HEK293 (cell line): Measurements from ENCODE around the gene WWC1.

Experiments used
- FEZF1 ChIP-seq: fragments of 450-650 bp; formaldehyde crosslinking; IDR thresholded peaks from 2 replicates; pipeline ENCODE4 v1.5.1; 2016; ENCODE audit warnings: missing biosample characterization, missing genetic modification characterization
- ZFP41 ChIP-seq: fragments of 450-650 bp; formaldehyde crosslinking; IDR thresholded peaks from 2 replicates; pipeline ENCODE4 v1.5.1; 2016; ENCODE audit warnings: missing biosample characterization, missing genetic modification characterization, borderline replicate concordance
- ZNF138 ChIP-seq: fragments of 450-650 bp; formaldehyde crosslinking; IDR thresholded peaks from 2 replicates; pipeline ENCODE4 v1.5.1; 2016; ENCODE audit warnings: missing biosample characterization, missing genetic modification characterization, borderline replicate concordance
- ZNF280D ChIP-seq: fragments of 450-650 bp; formaldehyde crosslinking; IDR thresholded peaks from 2 replicates; pipeline ENCODE4 v1.5.1; 2016; ENCODE audit warnings: missing biosample characterization, missing genetic modification characterization
- ZNF610 ChIP-seq: fragments of 450-650 bp; formaldehyde crosslinking; IDR thresholded peaks from 2 replicates; pipeline ENCODE4 v1.5.1; 2016; ENCODE audit warnings: missing biosample characterization, missing genetic modification characterization, borderline replicate concordance
- ZNF830 ChIP-seq: fragments of 450-650 bp; IDR thresholded peaks from 2 replicates; pipeline ENCODE4 v1.5.0; 2018; ENCODE audit warnings: missing biosample characterization, missing genetic modification characterization, low read depth, mild to moderate bottlenecking, moderate library complexity
- TF ChIP-seq, protein P1 (sequence below): fragments of 450-650 bp; formaldehyde crosslinking; IDR thresholded peaks from 2 replicates; pipeline ENCODE4 v1.5.1; 2016; ENCODE audit warnings: missing biosample characterization, missing genetic modification characterization
- TF ChIP-seq, protein P2 (sequence below): fragments of 450-650 bp; formaldehyde crosslinking; IDR thresholded peaks from 2 replicates; pipeline ENCODE4 v1.5.1; 2017; ENCODE audit warnings: missing biosample characterization, missing genetic modification characterization
- TF ChIP-seq, protein P3 (sequence below): fragments of 450-650 bp; formaldehyde crosslinking; IDR thresholded peaks from 2 replicates; pipeline ENCODE4 v1.5.1; 2017; ENCODE audit warnings: missing biosample characterization, missing genetic modification characterization

DNA sequence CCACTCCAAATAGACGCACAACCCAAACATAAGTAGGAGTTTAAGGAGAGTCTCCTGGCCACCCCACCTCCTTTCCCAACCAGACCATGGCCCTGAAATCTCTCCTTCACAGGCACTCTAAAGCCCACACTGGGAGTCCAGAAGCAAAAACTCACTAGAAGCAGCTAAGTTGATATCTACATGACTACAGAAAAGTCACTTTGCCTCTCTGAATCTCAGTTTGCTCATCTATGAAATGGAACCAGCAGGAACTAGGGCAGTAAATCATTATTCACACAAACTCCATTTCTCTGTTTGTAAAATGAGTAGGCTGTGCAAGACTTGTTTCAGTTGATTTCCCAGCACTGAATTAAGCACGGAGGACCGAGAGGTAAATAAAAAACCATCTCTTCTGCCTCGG lies 4.1 kb upstream of the WWC1 start:
- TF ChIP-seq FEZF1 (tag by site-specific recombination), result no peak
- no peak for TF ChIP-seq ZNF610
- TF ChIP-seq ZNF280D (tag by site-specific recombination), result no peak
- TF ChIP-seq ZFP41 (tag by site-specific recombination), result no peak
- TF ChIP-seq ZNF138 (tag by site-specific recombination), result no peak
- TF ChIP-seq, protein P1, sequence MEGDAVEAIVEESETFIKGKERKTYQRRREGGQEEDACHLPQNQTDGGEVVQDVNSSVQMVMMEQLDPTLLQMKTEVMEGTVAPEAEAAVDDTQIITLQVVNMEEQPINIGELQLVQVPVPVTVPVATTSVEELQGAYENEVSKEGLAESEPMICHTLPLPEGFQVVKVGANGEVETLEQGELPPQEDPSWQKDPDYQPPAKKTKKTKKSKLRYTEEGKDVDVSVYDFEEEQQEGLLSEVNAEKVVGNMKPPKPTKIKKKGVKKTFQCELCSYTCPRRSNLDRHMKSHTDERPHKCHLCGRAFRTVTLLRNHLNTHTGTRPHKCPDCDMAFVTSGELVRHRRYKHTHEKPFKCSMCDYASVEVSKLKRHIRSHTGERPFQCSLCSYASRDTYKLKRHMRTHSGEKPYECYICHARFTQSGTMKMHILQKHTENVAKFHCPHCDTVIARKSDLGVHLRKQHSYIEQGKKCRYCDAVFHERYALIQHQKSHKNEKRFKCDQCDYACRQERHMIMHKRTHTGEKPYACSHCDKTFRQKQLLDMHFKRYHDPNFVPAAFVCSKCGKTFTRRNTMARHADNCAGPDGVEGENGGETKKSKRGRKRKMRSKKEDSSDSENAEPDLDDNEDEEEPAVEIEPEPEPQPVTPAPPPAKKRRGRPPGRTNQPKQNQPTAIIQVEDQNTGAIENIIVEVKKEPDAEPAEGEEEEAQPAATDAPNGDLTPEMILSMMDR (tag by site-specific recombination), result no peak
- TF ChIP-seq ZNF830 (tag by site-specific recombination), result no peak
- TF ChIP-seq, protein P2, sequence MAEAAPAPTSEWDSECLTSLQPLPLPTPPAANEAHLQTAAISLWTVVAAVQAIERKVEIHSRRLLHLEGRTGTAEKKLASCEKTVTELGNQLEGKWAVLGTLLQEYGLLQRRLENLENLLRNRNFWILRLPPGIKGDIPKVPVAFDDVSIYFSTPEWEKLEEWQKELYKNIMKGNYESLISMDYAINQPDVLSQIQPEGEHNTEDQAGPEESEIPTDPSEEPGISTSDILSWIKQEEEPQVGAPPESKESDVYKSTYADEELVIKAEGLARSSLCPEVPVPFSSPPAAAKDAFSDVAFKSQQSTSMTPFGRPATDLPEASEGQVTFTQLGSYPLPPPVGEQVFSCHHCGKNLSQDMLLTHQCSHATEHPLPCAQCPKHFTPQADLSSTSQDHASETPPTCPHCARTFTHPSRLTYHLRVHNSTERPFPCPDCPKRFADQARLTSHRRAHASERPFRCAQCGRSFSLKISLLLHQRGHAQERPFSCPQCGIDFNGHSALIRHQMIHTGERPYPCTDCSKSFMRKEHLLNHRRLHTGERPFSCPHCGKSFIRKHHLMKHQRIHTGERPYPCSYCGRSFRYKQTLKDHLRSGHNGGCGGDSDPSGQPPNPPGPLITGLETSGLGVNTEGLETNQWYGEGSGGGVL (tag by site-specific recombination), result no peak
- TF ChIP-seq, protein P3, sequence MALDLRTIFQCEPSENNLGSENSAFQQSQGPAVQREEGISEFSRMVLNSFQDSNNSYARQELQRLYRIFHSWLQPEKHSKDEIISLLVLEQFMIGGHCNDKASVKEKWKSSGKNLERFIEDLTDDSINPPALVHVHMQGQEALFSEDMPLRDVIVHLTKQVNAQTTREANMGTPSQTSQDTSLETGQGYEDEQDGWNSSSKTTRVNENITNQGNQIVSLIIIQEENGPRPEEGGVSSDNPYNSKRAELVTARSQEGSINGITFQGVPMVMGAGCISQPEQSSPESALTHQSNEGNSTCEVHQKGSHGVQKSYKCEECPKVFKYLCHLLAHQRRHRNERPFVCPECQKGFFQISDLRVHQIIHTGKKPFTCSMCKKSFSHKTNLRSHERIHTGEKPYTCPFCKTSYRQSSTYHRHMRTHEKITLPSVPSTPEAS (tag by site-specific recombination), result no peak
